ENCODE data around the gene HMGN4.
A peak's percentile ranks its signal among the peaks of the same experiment; 100 is the strongest.

HMGN4 gene

GRCh38 chr6:26531897-26532296 is 6.3 kb upstream of the HMGN4 start:
- no peaks in the 10 kb centered on the region for H3K27me3 ChIP-seq (replicated peaks; ENCODE audit: insufficient read depth, low read length)
- H3K4me3 ChIP-seq (ENCODE audit: low read length): peak overlapping the region; percentile 81; the same call in 1 of the 2 replicates
- no peaks in the 10 kb centered on the region for H3K9me2 ChIP-seq (replicated peaks; ENCODE audit: insufficient read depth, low read length)
- peak overlapping the region; percentile 82; the same call in 1 of the 2 replicates for H3K27ac ChIP-seq (ENCODE audit: low read length)
- peaks cover 31% of the 10 kb centered on the region for H3K4me1 ChIP-seq (ENCODE audit: low read length)
- peak overlapping the region; percentile 65 for H3K4me2 ChIP-seq (ENCODE audit: low read depth, low read length)
- H3K79me2 ChIP-seq (ENCODE audit: low read length): no peaks in the 10 kb centered on the region
- H3K9ac ChIP-seq (ENCODE audit: low read length): no peak overlapping the region; the same call in 1 of the 2 replicates
- no peaks in the 10 kb centered on the region for H3K36me3 ChIP-seq (replicated peaks; ENCODE audit: insufficient read depth, low read length)
- peak overlapping the region; percentile 20 for H2AFZ ChIP-seq (ENCODE audit: low read length)
- H3K9me3 ChIP-seq (replicated peaks; ENCODE audit: insufficient read depth, low read length): no peaks in the 10 kb centered on the region
- H3F3A ChIP-seq (ENCODE audit: insufficient read depth, low read length): peaks cover 43% of the 10 kb centered on the region
- no peaks in the 10 kb centered on the region for H4K20me1 ChIP-seq (ENCODE audit: insufficient read depth, low read length)
- DNase-seq: no peak
- no peak for TF ChIP-seq CTCF (IDR thresholded peaks at IDR 0.05; ENCODE audit: low read length)
- TF ChIP-seq EZH2 (optimal IDR thresholded peaks at IDR 0.05; ENCODE audit: low read depth, low read length): no peak
- no peak for TF ChIP-seq EZH2phosphoT487 (IDR thresholded peaks at IDR 0.05; ENCODE audit: low read length)

- H3K4me1 ChIP-seq (ENCODE audit: low read length): peaks cover 31% of the 10 kb centered on the region
- H3K4me2 ChIP-seq (ENCODE audit: low read depth, low read length): peak overlapping the region; percentile 65
- peak overlapping the region; percentile 82 for H3K27ac ChIP-seq (ENCODE audit: low read length)
- H3K9me2 ChIP-seq (replicated peaks; ENCODE audit: insufficient read depth, low read length): no peaks in the 10 kb centered on the region
- peak overlapping the region; percentile 85 for H2AFZ ChIP-seq (ENCODE audit: low read length)
- no peaks in the 10 kb centered on the region for H3K27me3 ChIP-seq (replicated peaks; ENCODE audit: insufficient read depth, low read length)
- H3K9me3 ChIP-seq (replicated peaks; ENCODE audit: insufficient read depth, low read length): no peaks in the 10 kb centered on the region
- H3K9ac ChIP-seq (ENCODE audit: low read length): peak overlapping the region; percentile 71
- H3F3A ChIP-seq (ENCODE audit: insufficient read depth, low read length): peaks cover 52% of the 10 kb centered on the region
- H3K4me3 ChIP-seq (ENCODE audit: low read length): peak overlapping the region; percentile 81
- DNase-seq: peak; percentile 90
- H3K36me3 ChIP-seq (replicated peaks; ENCODE audit: insufficient read depth, low read length): no peaks in the 10 kb centered on the region
- no peak for TF ChIP-seq CTCF (IDR thresholded peaks at IDR 0.05; ENCODE audit: low read length)
- no peak for TF ChIP-seq EZH2 (optimal IDR thresholded peaks at IDR 0.05; ENCODE audit: low read depth, low read length)
- no peak for TF ChIP-seq EZH2phosphoT487 (IDR thresholded peaks at IDR 0.05; ENCODE audit: low read length)
- no peaks in the 10 kb centered on the region for H3K79me2 ChIP-seq (ENCODE audit: low read length)
- no peaks in the 10 kb centered on the region for H4K20me1 ChIP-seq (ENCODE audit: insufficient read depth, low read length)
Observed at GRCh38 chr6:26532699-26533531, 5.3 kb upstream of the HMGN4 start.

GRCh38 chr6:26533532-26533931 is 4.6 kb upstream of the HMGN4 start:
- DNase-seq: no peak
- Histone ChIP-seq H3K4me3 (ENCODE audit: low read length) (peak overlapping the region; percentile 81), H3F3A (ENCODE audit: insufficient read depth, low read length) (peaks cover 58% of the 10 kb centered on the region), H3K4me2 (ENCODE audit: low read depth, low read length) (peak overlapping the region; percentile 65), H3K4me1 (ENCODE audit: low read length) (peaks cover 31% of the 10 kb centered on the region), H3K36me3 (replicated peaks; ENCODE audit: insufficient read depth, low read length) (no peaks in the 10 kb centered on the region), H3K27me3 (replicated peaks; ENCODE audit: insufficient read depth, low read length) (no peaks in the 10 kb centered on the region), H2AFZ (ENCODE audit: low read length) (peak overlapping the region; percentile 85), H3K79me2 (ENCODE audit: low read length) (peaks cover 3% of the 10 kb centered on the region), H3K9ac (ENCODE audit: low read length) (peak overlapping the region; percentile 71), H3K27ac (ENCODE audit: low read length) (peak overlapping the region; percentile 82; the same call in 1 of the 2 replicates), H3K9me2 (replicated peaks; ENCODE audit: insufficient read depth, low read length) (no peaks in the 10 kb centered on the region), H3K9me3 (replicated peaks; ENCODE audit: insufficient read depth, low read length) (no peaks in the 10 kb centered on the region), H4K20me1 (ENCODE audit: insufficient read depth, low read length) (no peaks in the 10 kb centered on the region)
- TF ChIP-seq EZH2 (optimal IDR thresholded peaks at IDR 0.05; ENCODE audit: low read depth, low read length): no peak
- no peak for TF ChIP-seq EZH2phosphoT487 (IDR thresholded peaks at IDR 0.05; ENCODE audit: low read length)
- TF ChIP-seq CTCF (IDR thresholded peaks at IDR 0.05; ENCODE audit: low read length): no peak
